HG03442 (cell line): ENCODE results near the gene TMC3.
"Not testable (repeated sequence)": the region's sequence is repeated elsewhere in the genome, so short reads cannot be mapped to it uniquely, and the experiment has no call there.

Source experiments
- ATAC-seq: cut with Tn5 transposase; IDR thresholded peaks from one replicate; pipeline ENCODE4 v1.9.1; 2021; ENCODE audit warnings: mild to moderate bottlenecking, moderate library complexity; ENCODE audit not compliant: unreplicated experiment

TMC3 gene

DNA sequence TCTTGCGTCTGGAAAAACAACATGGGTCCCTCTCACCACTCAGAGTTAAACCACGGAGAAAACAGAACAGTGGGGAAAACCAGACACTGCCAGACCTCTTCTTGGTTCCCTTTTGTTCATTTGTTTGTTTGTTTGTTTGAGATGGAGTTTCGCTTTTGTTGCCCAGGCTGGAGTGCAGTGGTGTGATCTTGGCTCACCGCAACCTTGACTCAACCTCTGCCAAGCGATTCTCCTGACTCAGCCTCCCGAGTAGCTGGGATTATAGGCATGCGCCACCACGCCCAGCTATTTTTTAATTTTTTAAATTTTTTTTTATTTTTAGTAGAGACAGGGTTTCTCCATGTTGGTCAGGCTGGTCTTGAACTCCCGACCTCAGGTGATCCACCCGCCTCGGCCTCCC, 25.3 kb downstream of the TMC3 start:
- not testable (repeated sequence) for ATAC-seq

DNA sequence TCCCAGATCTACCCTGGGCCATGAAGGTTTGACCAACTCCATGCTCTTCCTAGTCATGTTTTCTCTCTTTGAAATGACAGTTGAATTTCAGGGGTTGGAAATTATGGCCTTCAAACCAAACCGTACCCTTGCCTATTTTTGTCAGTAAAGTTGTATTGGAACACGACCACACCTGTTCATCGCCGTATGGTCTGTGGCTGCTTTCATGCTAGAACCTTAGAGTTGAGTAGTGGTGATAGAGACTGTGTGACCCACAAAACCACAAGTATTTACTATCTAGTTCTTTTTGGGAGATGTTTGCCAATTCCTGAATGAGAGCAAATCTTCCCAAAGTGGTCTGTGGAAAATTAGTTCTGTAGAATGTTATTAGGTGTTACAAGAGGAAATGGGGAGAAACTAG, 26.1 kb downstream of the TMC3 start:
- ATAC-seq = no peak

DNA sequence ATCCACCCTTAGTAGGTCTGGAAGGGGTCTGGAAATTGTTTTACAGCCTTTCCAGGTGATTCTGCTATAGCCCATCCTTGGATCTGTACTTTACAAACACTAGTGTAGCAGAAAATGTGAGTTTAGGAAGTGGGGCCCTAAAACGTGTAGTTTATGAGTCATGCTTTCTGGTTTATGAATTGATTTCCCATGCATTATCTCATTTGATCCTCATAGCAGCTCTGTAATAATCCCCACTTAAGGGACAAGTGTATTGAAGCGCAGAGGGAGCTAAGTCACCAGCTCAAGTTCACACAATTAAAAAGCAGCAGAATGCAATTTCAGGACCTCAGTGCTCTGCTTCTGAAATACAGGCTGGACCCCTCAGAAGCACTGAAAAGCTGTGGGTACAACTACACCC, 27.4 kb downstream of the TMC3 start:
- no peak for ATAC-seq

DNA sequence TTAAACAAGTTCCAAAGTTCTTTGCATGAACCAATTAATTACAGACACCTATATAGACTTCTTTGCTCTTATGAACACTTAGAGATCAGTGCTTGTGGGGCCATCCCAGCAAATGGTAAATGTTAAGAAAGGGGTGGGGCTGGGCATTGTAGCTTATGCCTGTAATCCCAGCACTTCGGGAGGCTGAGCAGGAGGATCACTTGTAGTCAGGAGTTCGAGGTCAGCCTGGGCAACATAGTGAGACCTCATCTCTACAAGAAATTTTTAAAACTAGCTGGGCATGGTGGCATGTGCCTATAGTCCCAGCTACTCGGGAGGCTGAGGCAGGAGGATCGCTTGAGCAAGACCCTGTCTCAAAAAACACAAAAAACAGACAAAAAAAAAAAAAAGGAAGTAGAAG, 30.6 kb downstream of the TMC3 start:
- ATAC-seq = no peak

DNA sequence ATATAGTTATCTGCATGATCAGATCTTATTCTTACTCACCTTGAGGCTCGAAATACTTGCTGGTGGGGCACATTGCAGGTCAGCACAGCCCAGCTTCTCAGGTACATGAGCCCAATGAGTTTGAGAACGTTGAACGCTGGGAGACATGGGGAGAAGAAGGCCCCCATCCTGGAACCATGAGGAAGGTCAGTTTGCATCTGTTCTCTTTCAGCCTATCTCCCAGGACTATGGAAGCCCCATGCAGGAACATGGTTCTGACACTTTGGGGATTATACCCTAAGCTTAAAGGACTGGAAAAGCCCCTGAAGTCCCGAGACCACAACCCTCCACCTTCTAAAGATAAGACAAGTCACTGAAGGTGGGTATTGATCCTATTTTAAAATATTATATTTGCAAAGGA, 32.7 kb downstream of the TMC3 start:
- no peak for ATAC-seq

DNA sequence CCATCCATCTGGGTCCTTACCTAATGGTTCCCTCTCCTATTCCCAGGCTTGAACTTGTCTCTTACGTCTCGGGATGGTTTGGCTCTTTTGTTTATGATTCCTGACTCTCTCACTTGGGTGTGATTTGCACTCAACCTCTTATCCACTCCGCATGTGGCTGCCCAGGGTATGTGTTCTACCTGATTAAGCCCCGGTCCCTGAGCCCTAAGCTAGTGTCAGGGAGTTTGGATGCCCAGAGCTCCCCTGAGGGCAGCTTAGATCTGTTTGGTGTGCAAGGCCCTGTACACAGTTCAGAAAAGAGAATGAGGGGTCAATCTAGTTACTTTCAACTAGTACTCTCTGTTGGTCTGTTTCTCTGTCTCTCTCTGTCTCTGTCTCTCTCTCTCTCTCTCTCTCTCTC, 34.2 kb downstream of the TMC3 start:
- ATAC-seq = no peak

DNA sequence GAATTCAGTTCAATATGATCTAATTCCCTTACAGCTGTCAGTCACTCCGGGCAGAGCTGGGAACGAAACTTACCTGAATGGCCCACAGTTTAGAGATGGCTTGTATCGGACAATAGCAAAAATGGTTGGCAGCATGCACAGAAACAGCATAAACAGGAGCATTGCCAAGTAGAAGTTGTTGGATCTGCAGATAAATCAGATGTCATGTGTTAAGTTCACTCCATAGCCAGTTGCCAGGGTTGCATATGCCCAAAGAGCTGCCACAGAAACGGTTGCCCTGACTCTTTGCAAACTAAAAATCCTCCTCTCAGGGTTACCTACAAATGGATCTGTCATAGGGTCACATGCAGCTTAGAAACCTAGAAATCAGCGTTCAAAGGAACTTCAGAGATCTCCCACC, 34.7 kb downstream of the TMC3 start:
- no peak for ATAC-seq

DNA sequence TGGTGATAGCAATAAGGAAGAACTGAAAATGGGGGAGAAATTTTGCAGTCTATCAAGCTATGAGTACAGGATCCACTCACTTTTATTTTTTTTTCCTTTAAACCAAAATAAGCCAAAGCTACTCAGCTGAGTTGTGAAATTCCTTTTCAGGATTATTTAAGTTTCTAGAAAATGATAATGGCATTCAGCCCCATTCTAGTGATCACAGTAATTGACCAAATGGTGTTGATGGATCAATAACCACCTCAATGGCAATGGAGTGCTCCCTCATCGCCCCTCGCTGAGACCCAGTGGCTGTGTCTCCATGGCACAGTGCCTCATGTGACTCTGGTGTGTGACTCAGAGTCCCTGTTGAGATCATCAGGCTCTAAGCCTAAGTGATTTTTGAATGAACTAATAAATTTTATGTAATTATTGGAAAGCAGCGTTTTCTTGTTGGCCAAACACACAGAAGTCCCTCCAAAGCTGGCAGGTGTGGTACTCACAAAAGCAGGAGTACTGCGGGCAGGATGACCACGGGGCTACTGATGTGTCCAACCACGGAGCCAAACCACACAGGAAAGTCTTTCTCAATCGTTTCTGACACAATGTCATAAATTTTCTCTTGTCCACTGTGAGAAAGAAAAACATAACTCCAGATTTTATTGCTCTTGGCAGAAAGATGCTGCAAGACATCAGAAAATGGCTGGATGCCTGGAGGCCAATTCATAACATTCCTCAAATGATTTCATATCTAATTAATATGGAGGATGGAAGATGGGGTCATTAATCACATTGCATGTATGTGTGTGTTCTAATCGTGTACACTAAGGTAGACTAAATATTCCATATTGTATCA, 35.6 kb downstream of the TMC3 start:
- ATAC-seq = no peak

DNA sequence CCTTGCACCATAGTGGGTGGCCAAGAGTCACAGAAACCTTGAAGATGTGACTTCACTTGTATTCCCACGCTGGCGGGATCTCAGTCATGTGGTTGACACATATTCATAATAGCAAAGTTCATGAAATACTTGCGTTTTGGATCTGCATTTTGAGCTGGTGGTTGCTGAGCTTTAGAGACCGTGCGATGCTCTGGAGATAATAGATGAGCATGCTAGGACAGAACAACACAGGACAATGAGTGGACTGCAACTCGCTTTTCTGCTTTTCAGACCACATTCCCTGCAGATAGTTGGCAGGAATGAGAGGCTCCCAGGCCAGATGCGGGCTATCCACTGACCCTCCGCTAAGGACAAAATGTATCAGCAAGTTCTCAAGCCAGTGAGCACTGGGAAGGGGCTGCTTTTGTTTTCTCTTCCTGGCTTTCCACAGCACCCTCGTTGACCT, 36.3 kb downstream of the TMC3 start:
- no peak for ATAC-seq

DNA sequence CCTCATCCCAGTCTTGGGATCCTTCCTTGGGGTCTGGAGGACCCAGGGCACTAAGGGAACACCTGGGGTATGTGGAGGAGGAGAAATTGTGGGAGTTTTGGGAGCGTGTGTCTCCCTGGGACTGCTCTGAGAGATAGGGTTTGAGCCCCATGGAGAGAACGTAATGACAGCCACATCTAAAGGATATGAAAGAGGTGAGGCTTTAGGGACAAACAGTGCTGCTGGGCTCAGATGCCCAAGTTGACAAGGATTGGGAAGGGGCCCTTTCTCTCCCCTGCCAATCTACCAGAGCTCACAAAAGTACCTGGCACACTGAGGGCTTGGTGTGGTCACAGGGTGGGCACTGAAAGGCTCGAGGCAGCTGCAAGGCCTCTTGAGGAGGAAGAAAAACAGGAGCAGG, 36.8 kb downstream of the TMC3 start:
- ATAC-seq = no peak

DNA sequence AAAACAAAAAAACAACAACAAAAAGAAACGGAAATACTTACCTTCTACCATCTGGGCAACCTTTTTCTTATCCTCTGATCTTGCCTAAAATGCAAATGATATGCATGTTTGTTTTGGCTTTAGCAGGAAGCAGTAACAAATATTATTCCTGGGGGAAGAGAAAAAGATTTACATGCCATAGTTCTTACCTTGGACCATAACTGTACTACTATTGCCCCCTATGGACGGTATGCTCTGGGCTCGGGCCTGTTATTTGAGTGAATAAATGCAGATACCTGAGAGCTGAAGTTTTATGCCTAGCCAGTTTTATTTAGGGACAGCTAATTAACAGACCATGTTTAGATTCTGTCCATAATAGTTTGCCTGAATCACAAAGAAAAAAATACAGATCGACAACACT, 37.4 kb downstream of the TMC3 start:
- ATAC-seq = no peak

DNA sequence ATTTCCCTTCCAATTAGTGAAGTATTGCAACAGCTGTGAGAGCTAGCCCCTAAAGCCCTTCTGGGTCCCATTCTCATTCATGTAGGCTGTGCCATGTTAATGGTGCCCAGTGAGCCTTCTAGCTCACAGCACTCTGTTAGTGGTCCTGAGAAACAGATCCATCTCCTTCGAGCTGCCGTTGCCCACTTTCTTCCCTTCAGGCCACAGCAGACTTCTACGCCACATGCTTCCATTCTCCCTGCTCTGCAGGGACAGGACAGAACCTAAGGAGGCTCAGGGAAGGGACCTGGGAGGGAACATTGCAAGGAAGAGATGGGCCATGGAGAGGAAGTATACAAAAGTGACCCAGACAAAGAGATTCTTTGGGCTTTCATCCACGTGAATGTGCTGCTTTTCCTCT, 38.4 kb downstream of the TMC3 start:
- ATAC-seq = no peak

DNA sequence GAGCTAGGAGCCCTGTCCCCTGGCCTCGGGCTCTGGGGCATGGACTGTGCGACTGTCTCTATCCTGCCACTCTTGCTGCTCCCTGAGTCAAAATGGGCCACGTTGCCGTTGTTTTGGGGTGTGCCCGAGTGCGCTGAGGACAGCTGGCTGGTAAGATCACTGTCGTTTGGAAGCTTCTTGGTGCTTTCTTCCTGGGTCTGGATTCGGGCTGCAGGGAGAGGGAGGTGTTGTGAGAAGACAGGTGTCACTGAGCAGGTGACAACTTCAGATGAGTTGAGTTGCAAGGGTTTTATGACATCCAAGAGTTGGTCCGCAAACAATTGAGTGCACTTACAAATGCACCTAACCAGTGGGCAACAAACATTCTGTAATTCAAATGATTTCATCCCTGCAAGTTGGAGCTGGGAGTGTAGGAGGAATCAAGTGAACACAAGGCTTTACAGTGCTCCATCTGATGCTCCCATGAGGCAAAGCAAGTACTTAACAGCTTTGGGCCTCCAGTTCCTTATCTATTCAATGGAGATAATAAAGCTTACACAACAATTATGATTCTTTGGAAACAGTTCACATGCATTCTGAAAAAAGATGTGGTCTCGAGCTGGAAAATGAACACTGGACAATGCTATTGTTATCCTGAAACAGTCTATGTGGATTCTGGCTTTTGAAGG, 39.1 kb downstream of the TMC3 start:
- ATAC-seq = no peak

DNA sequence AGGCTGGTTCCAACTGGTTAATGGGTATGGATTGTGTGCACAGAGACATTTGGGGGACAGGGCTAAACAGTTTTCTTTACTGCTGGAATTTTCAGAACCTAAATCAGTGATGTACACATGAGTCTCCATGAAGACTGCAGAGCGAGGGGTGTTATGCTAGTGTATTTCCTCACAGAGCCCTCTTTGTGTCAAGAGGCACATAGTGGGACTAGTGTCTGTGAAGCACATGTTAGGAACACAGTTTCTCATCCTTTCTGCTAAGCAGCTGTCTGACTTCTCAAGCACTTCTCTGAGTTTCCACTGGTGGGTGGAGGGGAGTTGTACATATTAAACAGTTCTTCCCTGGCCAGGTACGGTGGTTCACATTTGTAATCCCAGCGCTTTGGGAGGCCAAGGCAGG, 40.6 kb downstream of the TMC3 start:
- ATAC-seq = no peak

DNA sequence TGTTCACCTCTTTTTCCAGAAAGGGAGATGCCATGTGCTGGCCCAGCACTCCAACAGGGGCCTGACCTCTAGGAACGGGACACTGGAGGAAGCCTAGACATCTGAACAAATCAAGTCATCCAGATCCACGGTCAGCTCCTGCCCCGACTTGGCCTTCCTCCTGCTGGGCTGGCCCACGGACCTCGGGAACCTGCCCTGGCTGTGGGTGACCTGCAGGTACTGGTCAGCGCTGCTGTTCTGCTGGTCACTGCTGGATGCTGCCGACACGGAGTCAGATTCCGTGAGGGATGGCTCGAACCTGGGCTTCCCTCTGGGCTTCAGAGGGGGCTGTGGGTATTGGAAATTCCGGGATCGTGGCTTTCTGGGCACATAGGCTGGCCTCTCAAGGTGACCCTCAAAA, 41.7 kb downstream of the TMC3 start:
- ATAC-seq = no peak

DNA sequence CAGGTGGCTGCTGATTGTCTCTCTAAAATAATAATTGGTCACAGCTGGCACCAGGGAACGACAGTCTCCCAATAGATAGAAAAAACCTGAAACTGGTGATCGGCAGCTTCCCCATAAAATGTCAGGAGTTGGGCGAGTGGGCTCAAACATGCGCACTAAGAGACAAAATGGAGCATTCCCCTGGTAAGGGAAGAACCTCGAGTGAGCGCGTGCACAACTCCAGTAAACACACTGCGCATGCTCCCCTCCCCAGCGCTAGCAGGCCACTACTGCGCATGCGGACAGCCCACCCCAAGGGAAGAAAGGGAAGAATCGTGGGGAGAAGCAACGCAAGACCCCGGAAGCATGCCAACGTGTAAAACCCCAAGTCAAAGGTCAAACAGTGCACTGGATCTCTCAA, 42.4 kb downstream of the TMC3 start:
- ATAC-seq = no peak

DNA sequence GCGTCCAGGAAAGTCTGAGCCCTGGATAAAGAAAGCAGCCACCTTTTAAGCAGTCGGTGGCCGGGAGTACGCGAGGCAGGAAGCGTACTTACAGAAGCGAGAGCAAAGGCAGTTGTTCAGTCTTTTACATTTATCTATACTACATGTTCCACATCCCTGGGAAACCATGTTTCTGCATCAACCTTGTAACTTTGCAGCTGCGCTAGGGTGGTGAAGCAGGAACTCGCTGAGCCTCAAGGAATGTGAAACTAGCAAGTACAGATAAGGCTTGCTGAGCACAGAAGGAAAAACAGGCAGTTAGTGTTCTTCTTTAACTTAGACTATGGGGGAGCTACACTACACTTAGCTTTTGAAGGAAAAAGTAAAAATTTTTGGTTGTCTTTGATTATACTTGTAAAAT, 42.9 kb downstream of the TMC3 start:
- not testable (repeated sequence) for ATAC-seq

DNA sequence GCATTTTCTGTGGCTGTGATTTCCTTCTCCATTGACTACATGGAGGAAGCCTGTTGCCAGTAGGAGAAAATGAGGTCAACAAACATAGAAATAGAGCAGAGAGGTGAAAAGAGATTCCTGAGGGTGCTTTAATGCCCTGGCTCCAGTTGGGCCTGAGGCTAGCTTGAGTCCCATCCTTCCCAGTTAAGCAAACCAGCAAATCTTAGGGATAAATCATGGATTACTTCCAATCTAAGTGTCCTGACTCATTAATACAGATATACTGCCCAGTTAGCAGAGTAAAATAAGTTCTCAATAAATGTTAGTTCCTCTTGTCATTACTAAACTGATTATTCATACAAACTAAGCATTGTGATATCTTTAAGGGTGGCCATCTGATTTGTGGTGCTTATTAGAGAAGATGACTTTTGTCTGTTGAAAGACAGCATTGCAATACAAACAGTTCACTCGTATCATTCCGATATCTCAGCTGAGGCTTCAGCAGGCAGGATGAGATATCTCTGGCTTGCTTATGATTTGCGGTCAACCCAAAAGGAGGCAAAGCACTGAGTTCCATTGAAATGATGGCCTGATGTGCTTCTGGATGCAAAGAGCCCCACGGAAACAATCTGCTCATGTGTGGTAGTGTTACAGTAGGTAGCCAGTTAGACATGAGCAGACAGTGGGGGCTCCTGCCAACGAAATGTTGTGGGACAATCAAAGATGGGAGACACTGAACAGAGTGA, 43.5 kb downstream of the TMC3 start:
- ATAC-seq = no peak

DNA sequence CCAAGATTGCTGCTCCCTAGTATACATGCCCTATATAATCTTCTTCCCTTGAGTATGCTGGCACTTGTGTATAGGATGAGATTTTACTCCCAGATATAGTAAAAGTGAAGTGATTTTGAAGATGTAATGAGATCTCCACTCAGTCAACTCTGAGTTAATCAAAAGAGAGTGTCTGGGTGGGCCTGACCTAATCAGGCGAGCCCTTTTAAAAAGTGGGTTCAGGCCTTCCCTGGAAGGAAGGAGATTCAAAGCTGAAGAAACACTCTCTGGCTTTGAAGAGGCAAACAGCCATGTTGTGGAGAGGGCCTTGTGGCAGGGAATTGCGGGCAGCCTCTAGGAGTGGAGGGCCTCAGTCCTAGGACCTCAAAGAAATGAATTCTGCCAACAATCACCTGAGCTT, 44.6 kb downstream of the TMC3 start:
- no peak for ATAC-seq

DNA sequence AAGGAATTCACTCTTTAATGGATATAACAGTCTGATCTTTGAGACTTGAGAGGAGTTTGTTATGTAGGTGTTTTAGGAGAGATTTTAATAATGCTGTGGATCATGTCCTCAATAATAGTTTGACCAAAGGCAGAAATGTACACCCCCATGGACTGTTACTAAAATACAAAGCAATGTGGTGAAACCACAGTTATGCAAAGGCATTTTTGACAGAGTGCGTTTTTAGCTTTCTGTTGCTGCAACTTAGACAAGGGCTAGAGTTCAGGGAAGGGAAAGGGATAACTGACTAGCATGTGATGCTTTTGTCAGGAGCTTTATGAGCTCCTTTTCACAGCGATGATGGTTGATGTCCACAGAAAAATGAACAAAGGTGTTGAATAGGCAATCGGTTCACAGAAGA, 46.5 kb downstream of the TMC3 start:
- no peak for ATAC-seq

DNA sequence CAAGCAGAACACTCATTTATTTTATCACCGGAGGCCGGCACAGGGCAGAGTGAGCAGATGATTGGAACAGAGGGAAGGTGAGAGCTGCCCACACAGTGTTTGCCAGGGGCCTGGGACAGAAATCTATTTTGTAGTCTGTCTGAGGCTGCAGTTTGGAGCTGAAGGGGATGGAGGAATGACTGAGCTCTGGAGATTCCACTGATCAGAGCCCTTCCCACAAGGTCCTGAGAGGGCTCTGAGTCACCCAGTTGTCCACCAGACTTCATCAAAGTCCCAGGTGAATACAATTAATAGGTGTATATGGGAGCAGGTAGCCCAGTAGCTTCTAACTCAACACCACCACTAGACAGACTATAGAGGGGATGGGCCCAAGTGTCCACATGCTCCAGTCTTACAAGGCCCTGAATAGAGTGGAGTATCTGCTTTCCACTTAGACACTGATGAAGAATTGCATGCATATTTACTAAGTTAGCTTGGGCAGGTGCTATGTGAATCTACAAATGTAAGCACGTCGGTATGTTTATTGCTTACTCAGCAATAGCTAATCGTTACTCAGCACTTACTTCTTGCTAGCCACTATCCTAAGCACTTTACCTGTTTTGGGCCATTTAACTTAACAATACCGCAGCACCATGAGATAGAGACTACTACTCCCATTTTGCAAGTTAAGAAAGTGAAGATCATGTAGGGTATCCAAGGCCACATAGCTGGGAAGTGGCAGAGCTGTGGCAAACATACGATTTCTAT, 47.4 kb downstream of the TMC3 start:
- no peak for ATAC-seq
